B cell (primary cell): ENCODE measurements around the gene ABHD12B. TPM values are rescaled to one million over a fixed set of nuclear protein-coding genes. Genes with fewer than 3 reads are reported as not detected.

Experiments used
- ATAC-seq: fragments of 200-7000 bp; cut with Tn5 transposase; one replicate; pipeline ENCODE4 v1.10.0; 2021; ENCODE audit warnings: low read depth, mild to moderate bottlenecking, moderate number of reproducible peaks, moderate library complexity
- CTCF ChIA-PET: fragments of 350-600 bp; sonication (Branson Sonifier 250); formaldehyde crosslinking; loops from one replicate; lab custom pipeline; 2021; ENCODE audit warnings: antibody characterized with exemption, inconsistent platforms; lab: Charles Lee
- POLR2A ChIA-PET: fragments of 350-600 bp; sonication (Branson Sonifier 250); formaldehyde crosslinking; loops from one replicate; lab custom pipeline; 2021; ENCODE audit warnings: antibody characterized with exemption; lab: Charles Lee
- DNase-seq: peaks from one replicate; pipeline ENCODE4 v3.0.0; 2013
- H2AFZ ChIP-seq: 2 replicates; pipeline ENCODE4 v1.6.1; 2012; ENCODE audit warnings: mild to moderate bottlenecking, low read depth, low read length; ENCODE audit not compliant: insufficient read depth, poor library complexity, severe bottlenecking
- H3K27ac ChIP-seq, 2 donors: 1 replicate in 1 of 2; 2 replicates in 1 of 2; pipeline ENCODE4 v1.5.1; 2012 to 2013; ENCODE audit warnings: low read length in 2 of 2, mild to moderate bottlenecking in 2 of 2, moderate library complexity in 1 of 2
- H3K27me3 ChIP-seq, 4 experiments: fragments of 200-600 bp in 1 of 4; sonication (generic) in 1 of 4; replicated peaks in 1 of 4; 1 replicate in 2 of 4; 2 replicates in 2 of 4; pipeline versions ENCODE4 v1.6.1 to v1.7.0; 2013 to 2016; ENCODE audit warnings: low read length in 3 of 4, mild to moderate bottlenecking in 2 of 4, mixed read lengths in 1 of 4, moderate library complexity in 1 of 4; ENCODE audit not compliant: insufficient read depth in 4 of 4, control insufficient read depth in 3 of 4; ENCODE audit errors: control extremely low read depth in 1 of 4
- H3K36me3 ChIP-seq, 2 experiments: replicated peaks in 1 of 2; 1 replicate in 1 of 2; 2 replicates in 1 of 2; pipeline versions ENCODE4 v1.6.1 to v1.7.1; 2013; ENCODE audit warnings: low read length in 1 of 2; ENCODE audit not compliant: insufficient read depth in 2 of 2, control insufficient read depth in 1 of 2; ENCODE audit errors: control extremely low read depth in 1 of 2, extremely low read depth in 1 of 2
- H3K4me1 ChIP-seq, 2 donors: fragments of 200-600 bp in 1 of 2; sonication (generic) in 1 of 2; 1 replicate in 1 of 2; 2 replicates in 1 of 2; pipeline versions ENCODE4 v1.5.1 to v1.6.1; 2013 to 2017; ENCODE audit warnings: low read length in 2 of 2; ENCODE audit not compliant: control insufficient read depth in 2 of 2, insufficient read depth in 2 of 2
- H3K4me2 ChIP-seq: replicated peaks from 2 replicates; pipeline ENCODE3; 2012; ENCODE audit warnings: mild to moderate bottlenecking, low read depth, low read length; ENCODE audit not compliant: poor library complexity, severe bottlenecking
- H3K4me3 ChIP-seq, 5 experiments: fragments of 200-600 bp in 1 of 5; sonication (generic) in 1 of 5; 1 replicate in 3 of 5; 2 replicates in 2 of 5; pipeline versions ENCODE4 v1.5.1 to v1.7.0; 2011 to 2016; ENCODE audit warnings: low read length in 4 of 5, mild to moderate bottlenecking in 4 of 5, low read depth in 2 of 5, control low read depth in 1 of 5, moderate library complexity in 1 of 5; ENCODE audit not compliant: insufficient read depth in 1 of 5; ENCODE audit errors: control extremely low read depth in 1 of 5, extremely low read depth in 1 of 5
- H3K79me2 ChIP-seq: fragments of 200-600 bp; sonication (generic); one replicate; pipeline ENCODE4 v1.6.0; 2016; ENCODE audit warnings: low read length; ENCODE audit not compliant: control insufficient read depth, insufficient read depth
- H3K9ac ChIP-seq: fragments of 200-600 bp; sonication (generic); 2 replicates; pipeline ENCODE4 v1.6.1; 2017; ENCODE audit warnings: mild to moderate bottlenecking, low read length, moderate library complexity
- H3K9me3 ChIP-seq, 3 donors: one replicate each; pipeline versions ENCODE4 v1.6.1 to v1.7.1; 2013; ENCODE audit warnings: low read length in 2 of 3; ENCODE audit not compliant: control insufficient read depth in 2 of 3, insufficient read depth in 1 of 3; ENCODE audit errors: control extremely low read depth in 1 of 3
- H4K20me1 ChIP-seq: 2 replicates; pipeline ENCODE4 v1.6.0; 2012; ENCODE audit warnings: mild to moderate bottlenecking, low read length; ENCODE audit not compliant: insufficient read depth, control insufficient read depth, poor library complexity, severe bottlenecking
- H3K27ac Mint-ChIP-seq: one replicate; pipeline ENCODE4 v1.8.0; 2021; ENCODE audit warnings: mixed read lengths
- H3K27me3 Mint-ChIP-seq: one replicate; pipeline ENCODE4 v1.8.0; 2021; ENCODE audit warnings: mixed read lengths
- H3K4me1 Mint-ChIP-seq: one replicate; pipeline ENCODE4 v1.8.0; 2021; ENCODE audit warnings: mixed read lengths
- H3K4me3 Mint-ChIP-seq: one replicate; pipeline ENCODE4 v1.8.0; 2021; ENCODE audit warnings: mixed read lengths
- H3K9me3 Mint-ChIP-seq: one replicate; pipeline ENCODE4 v1.8.0; 2022; ENCODE audit warnings: mixed read lengths; ENCODE audit not compliant: insufficient read depth
- EZH2 ChIP-seq: IDR thresholded peaks from 2 replicates; pipeline ENCODE4 v1.6.1; 2012; ENCODE audit warnings: borderline replicate concordance, low read depth, mild to moderate bottlenecking, moderate library complexity, low read length; ENCODE audit not compliant: insufficient read depth, poor library complexity, severe bottlenecking
- WGBS: methylation state at CpG from one replicate; pipeline ENCODE4 v1.1.5; 2013; ENCODE audit warnings: missing lambda C conversion rate; ENCODE audit not compliant: insufficient coverage; 5-methylcytosine and 5-hydroxymethylcytosine counted together
- intact Hi-C: fragments of 100-400 bp; cut with micrococcal nuclease; formaldehyde crosslinking; loops from one replicate; pipeline ENCODE4 v1.10.0; 2022
- polyA plus RNA-seq: library from polyadenylated mRNA; depleted of rRNA; stranded (reverse); fragments of >200 nt; gene quantifications from 2 replicates; pipeline ENCODE4 v1.2.3, GENCODE V29; 2012
- total RNA-seq, 2 donors: library from RNA; stranded (reverse); fragments of 120-200 nt in 1 of 2; gene quantifications; 1 replicate in 1 of 2; 2 replicates in 1 of 2; pipeline versions ENCODE4 v1.2.3 to v1.2.4, GENCODE V29; 2013 to 2022
- TF ChIP-seq, protein P1 (sequence below): fragments of 200-600 bp; IDR thresholded peaks from one replicate; pipeline ENCODE4 v1.8.0; 2022; ENCODE audit warnings: antibody characterized with exemption, mild to moderate bottlenecking

ABHD12B gene
- total and polyA plus RNA-seq, 2 donors (not counting 1 experiment from before 2014, with no cell fraction given): not detected

DNA sequence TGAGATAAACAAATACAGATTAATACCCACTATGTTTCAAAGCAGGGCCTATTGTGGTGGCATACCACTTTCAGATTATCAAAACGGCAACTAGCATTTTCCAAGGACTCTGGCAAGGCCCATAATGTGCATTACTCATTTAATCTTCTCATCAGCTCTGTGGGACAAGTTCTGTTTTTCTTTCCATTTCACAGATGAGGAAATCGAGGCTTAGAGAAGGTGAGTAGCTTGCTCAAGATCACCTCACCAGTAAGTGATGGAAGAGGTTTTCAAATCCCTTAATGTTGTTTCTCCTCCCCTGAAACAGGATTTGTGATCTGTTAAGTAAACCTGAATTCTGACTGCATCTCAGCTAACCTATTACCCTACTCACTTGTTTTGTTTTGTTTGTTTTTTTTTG lies 76.4 kb downstream of the ABHD12B start:
- H3K27ac ChIP-seq: no peak overlapping the region
- H3K4me1 ChIP-seq: peaks cover 15 to 18% of the 10 kb centered on the region in 2 donors
- Mint-ChIP-seq H3K27me3 (peaks cover 12% of the 10 kb centered on the region), H3K27ac (no peak overlapping the region), H3K4me1 (peaks cover 14% of the 10 kb centered on the region), H3K9me3 (no peaks in the 10 kb centered on the region), H3K4me3 (no peak overlapping the region)
- H3K4me2 ChIP-seq: no peak overlapping the region
- H3K9me3 ChIP-seq: peaks cover 0 to 10% (median 0%) of the 10 kb centered on the region in 3 donors
- no peaks in the 10 kb centered on the region for H4K20me1 ChIP-seq
- intact Hi-C loops: no loop called here
- H3K9ac ChIP-seq: no peak overlapping the region
- no peak overlapping the region for H3K4me3 ChIP-seq
- DNase-seq (no peak), ATAC-seq (no peak)
- POLR2A ChIA-PET: no interaction called here
- no peak overlapping the region for H2AFZ ChIP-seq
- no peaks in the 10 kb centered on the region for H3K36me3 ChIP-seq
- peaks cover 0 to 19% (median 10%) of the 10 kb centered on the region in 4 experiments for H3K27me3 ChIP-seq
- no peak for TF ChIP-seq EZH2
- TF ChIP-seq, protein P1, sequence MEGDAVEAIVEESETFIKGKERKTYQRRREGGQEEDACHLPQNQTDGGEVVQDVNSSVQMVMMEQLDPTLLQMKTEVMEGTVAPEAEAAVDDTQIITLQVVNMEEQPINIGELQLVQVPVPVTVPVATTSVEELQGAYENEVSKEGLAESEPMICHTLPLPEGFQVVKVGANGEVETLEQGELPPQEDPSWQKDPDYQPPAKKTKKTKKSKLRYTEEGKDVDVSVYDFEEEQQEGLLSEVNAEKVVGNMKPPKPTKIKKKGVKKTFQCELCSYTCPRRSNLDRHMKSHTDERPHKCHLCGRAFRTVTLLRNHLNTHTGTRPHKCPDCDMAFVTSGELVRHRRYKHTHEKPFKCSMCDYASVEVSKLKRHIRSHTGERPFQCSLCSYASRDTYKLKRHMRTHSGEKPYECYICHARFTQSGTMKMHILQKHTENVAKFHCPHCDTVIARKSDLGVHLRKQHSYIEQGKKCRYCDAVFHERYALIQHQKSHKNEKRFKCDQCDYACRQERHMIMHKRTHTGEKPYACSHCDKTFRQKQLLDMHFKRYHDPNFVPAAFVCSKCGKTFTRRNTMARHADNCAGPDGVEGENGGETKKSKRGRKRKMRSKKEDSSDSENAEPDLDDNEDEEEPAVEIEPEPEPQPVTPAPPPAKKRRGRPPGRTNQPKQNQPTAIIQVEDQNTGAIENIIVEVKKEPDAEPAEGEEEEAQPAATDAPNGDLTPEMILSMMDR: no peak
- WGBS: 70% methylated on average over 1 of the region's 2 CpGs
- H3K79me2 ChIP-seq: no peaks in the 10 kb centered on the region
- CTCF ChIA-PET: no interaction called here

DNA sequence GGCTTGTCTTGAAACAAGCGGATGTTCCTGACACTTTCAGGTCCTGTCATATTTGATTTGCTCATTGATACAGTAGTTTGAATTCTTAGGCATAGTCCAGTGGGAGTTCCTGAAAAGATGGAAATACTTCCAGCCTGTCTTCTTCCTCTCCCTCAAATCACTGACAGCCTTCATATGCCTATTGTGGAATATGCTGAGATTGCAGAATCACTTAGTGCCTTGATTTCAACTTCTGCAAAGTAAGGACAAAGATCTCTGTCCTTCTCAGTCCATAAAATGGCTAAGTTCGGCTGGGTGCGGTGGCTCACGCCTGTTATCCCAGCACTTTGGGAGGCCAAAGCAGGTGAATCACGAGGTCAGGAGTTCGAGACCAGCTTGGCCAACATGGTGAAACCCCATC lies 79.2 kb downstream of the ABHD12B start:
- Histone ChIP-seq H3K9ac (no peak overlapping the region), H3K9me3 (peaks cover 0 to 9% (median 0%) of the 10 kb centered on the region in 3 donors), H3K4me2 (no peak overlapping the region), H3K27me3 (no peaks in the 10 kb centered on the region), H3K79me2 (no peaks in the 10 kb centered on the region), H2AFZ (no peak overlapping the region), H3K36me3 (no peaks in the 10 kb centered on the region), H4K20me1 (no peaks in the 10 kb centered on the region), H3K27ac (no peak overlapping the region), H3K4me3 (no peak overlapping the region), H3K4me1 (no peaks in the 10 kb centered on the region)
- H3K27ac Mint-ChIP-seq: no peak overlapping the region
- DNase-seq: no peak
- ChIA-PET POLR2A (no interaction called here), CTCF (no interaction called here)
- intact Hi-C loops: no loop called here
- H3K4me3 Mint-ChIP-seq: no peak overlapping the region
- H3K9me3 Mint-ChIP-seq: no peaks in the 10 kb centered on the region
- no peaks in the 10 kb centered on the region for H3K4me1 Mint-ChIP-seq
- WGBS: 92% methylated on average over 5 of the region's 6 CpGs
- H3K27me3 Mint-ChIP-seq: no peaks in the 10 kb centered on the region
- TF ChIP-seq EZH2: no peak
- TF ChIP-seq, protein P1: no peak
- no peak for ATAC-seq
